BJ (cell line): ENCODE data around the gene PRAMEF1. TPM values are rescaled to one million over a fixed set of nuclear protein-coding genes. Genes with fewer than 3 reads are reported as not detected.

Source experiments
- CTCF ChIA-PET: fragments of 350-600 bp; formaldehyde crosslinking; extraction: SDS; loops from one replicate; lab custom pipeline; 2021; ENCODE audit warnings: antibody characterized with exemption, inconsistent platforms; lab: Yijun Ruan, JAX
- POLR2A ChIA-PET: fragments of 300-600 bp; sonication (Branson Sonifier 250); formaldehyde crosslinking; extraction: SDS; loops from one replicate; lab custom pipeline; 2021; ENCODE audit warnings: antibody characterized with exemption; lab: Charles Lee
- DNase-seq: peaks from one replicate; pipeline ENCODE4 v3.0.0-alpha.2; 2011; ENCODE audit warnings: low read depth
- H3K27me3 ChIP-seq: 2 replicates; pipeline ENCODE4 v1.6.0; 2011; ENCODE audit warnings: low read length; ENCODE audit not compliant: control insufficient read depth, insufficient read depth
- H3K36me3 ChIP-seq: 2 replicates; pipeline ENCODE4 v1.5.1; 2011; ENCODE audit warnings: low read length; ENCODE audit not compliant: control insufficient read depth, insufficient read depth
- H3K4me3 ChIP-seq: 2 replicates; pipeline ENCODE4 v1.5.1; 2011; ENCODE audit warnings: low read depth, mild to moderate bottlenecking, control low read depth, low read length
- polyA plus RNA-seq: library from polyadenylated mRNA; depleted of rRNA; stranded (reverse); fragments of >200 nt; gene quantifications from 2 replicates; pipeline ENCODE4 v1.2.3, GENCODE V29; 2011
- TF ChIP-seq, protein P1 (sequence below): IDR thresholded peaks from 2 replicates; pipeline ENCODE4 v1.5.1; 2011; ENCODE audit warnings: low read depth, mild to moderate bottlenecking, control low read depth, inconsistent platforms, low read length, moderate library complexity; ENCODE audit not compliant: insufficient read depth

The PRAMEF1 gene
- polyA plus RNA-seq, 1 experiment = not detected

DNA sequence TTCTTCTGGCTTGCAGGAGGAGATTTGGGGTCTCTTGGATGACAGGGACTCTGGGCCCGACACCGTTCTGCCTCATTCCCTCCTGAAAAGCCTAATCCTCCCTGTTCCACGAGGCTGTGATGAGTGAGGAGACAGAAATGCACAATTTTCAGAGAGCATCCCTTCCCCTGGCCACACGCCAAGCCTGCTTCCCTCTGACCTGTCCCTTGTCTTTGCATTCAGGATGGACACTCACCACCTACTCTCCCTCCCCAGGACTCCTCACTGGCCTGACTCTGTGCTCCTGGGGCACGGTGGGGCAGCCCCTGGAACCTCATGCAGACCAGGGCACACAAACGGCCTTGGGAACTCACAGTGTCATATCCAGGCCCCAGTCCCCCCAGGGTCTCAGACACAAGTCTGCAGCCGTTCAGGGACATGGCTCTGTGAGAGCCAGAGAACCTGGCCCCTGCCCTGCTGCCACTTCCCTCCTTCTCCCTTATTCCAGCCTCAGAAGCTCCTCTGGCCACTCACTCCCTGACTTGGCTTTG is 21.2 kb upstream of the PRAMEF1 start:
- no peak for DNase-seq
- Histone ChIP-seq H3K36me3 (no peaks in the 10 kb centered on the region), H3K4me3 (no peak overlapping the region), H3K27me3 (no peaks in the 10 kb centered on the region)
- ChIA-PET POLR2A (no interaction called here), CTCF (no interaction called here)
- TF ChIP-seq, protein P1, sequence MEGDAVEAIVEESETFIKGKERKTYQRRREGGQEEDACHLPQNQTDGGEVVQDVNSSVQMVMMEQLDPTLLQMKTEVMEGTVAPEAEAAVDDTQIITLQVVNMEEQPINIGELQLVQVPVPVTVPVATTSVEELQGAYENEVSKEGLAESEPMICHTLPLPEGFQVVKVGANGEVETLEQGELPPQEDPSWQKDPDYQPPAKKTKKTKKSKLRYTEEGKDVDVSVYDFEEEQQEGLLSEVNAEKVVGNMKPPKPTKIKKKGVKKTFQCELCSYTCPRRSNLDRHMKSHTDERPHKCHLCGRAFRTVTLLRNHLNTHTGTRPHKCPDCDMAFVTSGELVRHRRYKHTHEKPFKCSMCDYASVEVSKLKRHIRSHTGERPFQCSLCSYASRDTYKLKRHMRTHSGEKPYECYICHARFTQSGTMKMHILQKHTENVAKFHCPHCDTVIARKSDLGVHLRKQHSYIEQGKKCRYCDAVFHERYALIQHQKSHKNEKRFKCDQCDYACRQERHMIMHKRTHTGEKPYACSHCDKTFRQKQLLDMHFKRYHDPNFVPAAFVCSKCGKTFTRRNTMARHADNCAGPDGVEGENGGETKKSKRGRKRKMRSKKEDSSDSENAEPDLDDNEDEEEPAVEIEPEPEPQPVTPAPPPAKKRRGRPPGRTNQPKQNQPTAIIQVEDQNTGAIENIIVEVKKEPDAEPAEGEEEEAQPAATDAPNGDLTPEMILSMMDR = no peak

DNA sequence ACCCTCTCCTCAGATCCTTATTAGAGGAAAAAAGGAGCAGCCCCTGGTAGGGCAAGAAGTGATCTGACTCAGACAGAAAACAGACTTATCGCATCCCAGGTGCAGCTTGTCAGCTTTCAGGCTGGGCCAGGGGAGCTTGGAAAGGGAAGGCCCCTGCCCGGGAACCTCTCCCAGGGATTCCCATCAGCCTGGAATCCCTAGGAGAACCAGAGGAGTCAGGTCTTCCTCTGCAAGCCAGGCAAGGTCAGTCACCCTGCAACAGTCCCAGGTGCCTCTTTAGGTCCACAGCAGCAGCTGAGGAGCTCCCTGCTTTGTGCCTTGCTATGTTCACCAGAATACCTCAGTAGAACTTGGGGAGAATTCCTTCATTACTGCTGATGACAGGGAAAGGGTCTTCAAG is 20.6 kb upstream of the PRAMEF1 start:
- TF ChIP-seq, protein P1 = no peak
- Histone ChIP-seq H3K4me3 (no peak overlapping the region), H3K36me3 (no peaks in the 10 kb centered on the region), H3K27me3 (no peaks in the 10 kb centered on the region)
- no peak for DNase-seq
- CTCF ChIA-PET = no interaction called here
- POLR2A ChIA-PET = no interaction called here

DNA sequence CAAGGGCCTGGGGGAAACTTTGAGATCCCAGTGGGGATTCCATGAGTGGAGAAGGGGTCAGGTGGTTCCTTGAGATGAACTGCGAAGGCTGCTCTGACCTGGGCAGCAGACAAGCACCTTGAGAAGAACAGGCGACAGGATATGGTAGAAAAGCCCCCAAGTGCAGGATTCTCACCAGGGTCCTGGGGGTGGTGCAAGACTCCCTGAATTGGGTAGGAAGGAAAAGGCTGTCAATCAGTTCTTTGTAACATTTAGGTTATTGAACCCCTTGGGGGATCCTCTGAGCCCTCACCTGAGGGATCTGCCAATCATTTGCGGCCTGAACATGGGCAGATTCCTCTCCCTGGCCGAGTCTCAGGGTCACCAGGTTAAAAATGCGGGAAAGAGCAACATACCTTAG is 20.0 kb upstream of the PRAMEF1 start:
- no peaks in the 10 kb centered on the region for H3K36me3 ChIP-seq
- H3K4me3 ChIP-seq = no peak overlapping the region
- POLR2A ChIA-PET = no interaction called here
- no peaks in the 10 kb centered on the region for H3K27me3 ChIP-seq
- TF ChIP-seq, protein P1 = no peak
- CTCF ChIA-PET = no interaction called here
- no peak for DNase-seq

DNA sequence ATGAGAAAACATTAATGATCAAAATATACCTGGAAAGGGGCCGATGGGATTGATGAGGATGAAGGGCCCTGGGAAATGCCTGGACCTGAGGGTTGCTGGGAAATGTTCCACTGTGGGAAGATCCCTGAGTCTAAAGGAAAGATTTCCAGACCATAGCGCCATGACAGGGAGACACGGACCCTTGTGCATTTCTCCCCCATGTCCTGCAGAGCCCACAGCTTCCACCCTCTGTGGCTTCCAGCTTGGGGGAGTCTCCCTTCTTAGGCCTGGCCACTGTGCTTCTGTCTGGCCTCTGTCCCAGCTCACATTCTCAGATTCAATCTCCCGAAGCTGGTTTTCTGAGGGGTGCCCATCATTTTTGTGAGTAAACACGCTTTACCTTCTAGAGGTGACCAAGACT is 18.7 kb upstream of the PRAMEF1 start:
- DNase-seq = no peak
- Histone ChIP-seq H3K27me3 (no peaks in the 10 kb centered on the region), H3K36me3 (no peaks in the 10 kb centered on the region), H3K4me3 (no peak overlapping the region)
- ChIA-PET POLR2A (no interaction called here), CTCF (interaction anchor here (1.2 kb wide), 1 partner anchor 14 kb away, joined by 3 read pairs; no protein-coding TSS in a partner anchor)
- TF ChIP-seq, protein P1 = no peak

DNA sequence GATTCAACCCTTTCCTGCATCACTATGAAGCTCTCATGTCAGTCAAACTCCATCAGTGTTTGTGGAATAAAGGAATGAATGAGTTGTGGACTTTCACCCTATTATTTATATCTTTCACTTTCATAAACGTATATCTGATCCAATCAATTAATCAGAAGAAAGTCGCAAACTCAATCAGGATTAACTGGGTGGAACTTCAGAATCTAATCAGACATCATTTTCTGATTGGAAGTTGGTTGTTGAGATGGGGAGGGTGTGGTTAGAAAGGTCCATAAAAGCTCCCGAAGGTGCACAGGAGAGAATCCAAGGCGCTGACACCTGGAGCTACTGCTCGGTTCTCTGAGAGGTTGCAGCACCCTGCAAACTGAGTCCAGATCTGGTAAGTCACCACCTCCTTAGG is 17.8 kb upstream of the PRAMEF1 start, which contains the start of gene PRAMEF12:
TSS of gene PRAMEF12 (plus strand) at position 301 of the 400 bp plus-strand sequence. CDS start 1,130 bp downstream, outside the sequence.
- TF ChIP-seq, protein P1 = no peak
- CTCF ChIA-PET = interaction anchor here (1.2 kb wide), 1 partner anchor 15 kb away, joined by 3 read pairs; no protein-coding TSS in a partner anchor
- POLR2A ChIA-PET = no interaction called here
- Histone ChIP-seq H3K27me3 (no peaks in the 10 kb centered on the region), H3K36me3 (no peaks in the 10 kb centered on the region), H3K4me3 (no peak within 1 kb of the TSS)
- DNase-seq = no peak
